Measurements from ENCODE around the gene MSRB2.

The MSRB2 gene

DNA sequence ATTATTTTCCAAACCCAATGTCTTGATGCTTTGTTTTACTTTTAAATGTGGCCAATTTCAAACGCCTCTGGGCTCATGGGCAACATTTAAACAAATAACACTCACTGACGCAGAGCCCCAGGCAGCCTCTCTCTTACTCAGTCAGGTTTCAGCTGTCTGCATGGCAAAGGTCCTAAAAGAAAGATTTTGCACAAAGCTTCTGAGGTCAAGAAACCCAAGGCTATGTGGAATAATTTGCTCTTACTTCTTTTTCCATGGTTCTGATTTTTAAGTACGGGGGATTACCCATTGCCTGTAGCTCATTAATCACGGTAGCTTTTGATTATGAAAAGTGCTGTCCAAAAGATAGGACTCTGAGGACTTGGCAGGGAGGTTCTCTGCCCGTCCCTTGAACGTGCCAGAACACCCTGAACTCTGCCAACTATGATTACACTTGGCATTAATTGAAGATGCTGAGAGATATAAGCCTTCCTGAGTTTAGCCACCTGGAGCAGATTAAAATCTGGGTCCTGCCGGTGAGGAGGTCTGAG lies 14.1 kb upstream of the MSRB2 start:
- DNase-seq (ENCODE audit: extremely low read depth, low read depth) = no peak
- H3K4me3 ChIP-seq (replicated peaks; ENCODE audit: low read depth, low read length) = no peak overlapping the region
- no peak for TF ChIP-seq CTCF (IDR thresholded peaks at IDR 0.05; ENCODE audit: low read depth, low read length, missing control alignments)

GRCh38 chr10:23081891-23082290 lies 13.5 kb upstream of the MSRB2 start:
- no peak overlapping the region for H3K4me3 ChIP-seq (replicated peaks; ENCODE audit: low read depth, low read length)
- peak; percentile 29 for TF ChIP-seq CTCF (IDR thresholded peaks at IDR 0.05; ENCODE audit: low read depth, low read length, missing control alignments)

GRCh38 chr10:23088609-23089008 lies 6.8 kb upstream of the MSRB2 start:
- H3K4me3 ChIP-seq (replicated peaks; ENCODE audit: low read depth, low read length) = no peak overlapping the region
- DNase-seq (ENCODE audit: extremely low read depth, low read depth) = no peak
- TF ChIP-seq CTCF (IDR thresholded peaks at IDR 0.05; ENCODE audit: low read depth, low read length, missing control alignments) = no peak

More at GRCh38 chr10:23081891-23082290, 13.5 kb upstream of the MSRB2 start:
- no peak for DNase-seq (ENCODE audit: extremely low read depth, low read depth)

GRCh38 chr10:23094786-23095403 lies 484 bp upstream of the MSRB2 start:
- peak overlapping the region; percentile 56 for H3K4me3 ChIP-seq (replicated peaks; ENCODE audit: low read depth, low read length)
- TF ChIP-seq CTCF (IDR thresholded peaks at IDR 0.05; ENCODE audit: low read depth, low read length, missing control alignments) = no peak
- no peak for DNase-seq (ENCODE audit: extremely low read depth, low read depth)

DNA sequence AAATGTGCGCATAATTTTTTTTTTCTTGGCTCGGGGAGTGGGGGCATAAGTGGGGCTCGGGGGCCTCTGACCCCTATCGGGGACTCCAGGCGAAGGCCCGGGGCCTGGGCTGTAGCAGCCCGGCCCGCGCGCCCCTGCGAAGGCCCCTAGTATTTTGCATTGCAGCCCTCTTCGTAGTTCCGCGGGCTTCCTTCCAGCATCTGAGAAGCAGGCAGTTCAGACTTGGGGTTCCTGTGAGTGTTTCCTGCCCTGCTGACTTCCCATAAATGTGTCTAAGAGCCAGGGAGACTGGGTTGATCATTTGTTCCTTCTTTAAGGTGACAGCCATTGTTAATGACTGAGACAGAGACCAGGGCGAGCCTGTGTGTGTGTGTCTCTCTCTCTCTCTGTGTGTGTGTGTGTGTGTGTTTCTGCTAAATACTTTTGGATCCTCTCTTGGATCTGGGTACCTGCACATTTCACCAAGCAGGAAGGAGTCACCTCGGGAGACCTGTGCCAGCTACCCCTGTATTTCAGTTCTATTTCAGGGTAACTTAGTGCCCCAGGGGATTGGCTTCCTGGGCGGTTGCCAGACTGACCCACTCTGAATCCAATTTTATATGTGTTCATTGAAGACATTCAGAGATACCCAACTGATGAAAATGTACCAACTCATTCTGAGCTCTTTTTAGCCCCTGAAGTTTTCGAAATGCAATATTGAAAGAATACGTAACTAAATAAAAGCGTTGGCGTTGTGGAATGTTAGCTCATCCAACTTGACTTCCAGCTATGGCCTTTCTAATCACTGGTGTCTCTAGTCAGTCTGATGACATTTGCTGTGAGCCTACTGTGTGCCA lies 805 bp downstream of the MSRB2 start:
- TF ChIP-seq CTCF (IDR thresholded peaks at IDR 0.05; ENCODE audit: low read depth, low read length, missing control alignments) = no peak
- H3K4me3 ChIP-seq (replicated peaks; ENCODE audit: low read depth, low read length) = peak overlapping the region; percentile 56
- no peak for DNase-seq (ENCODE audit: extremely low read depth, low read depth)

DNA sequence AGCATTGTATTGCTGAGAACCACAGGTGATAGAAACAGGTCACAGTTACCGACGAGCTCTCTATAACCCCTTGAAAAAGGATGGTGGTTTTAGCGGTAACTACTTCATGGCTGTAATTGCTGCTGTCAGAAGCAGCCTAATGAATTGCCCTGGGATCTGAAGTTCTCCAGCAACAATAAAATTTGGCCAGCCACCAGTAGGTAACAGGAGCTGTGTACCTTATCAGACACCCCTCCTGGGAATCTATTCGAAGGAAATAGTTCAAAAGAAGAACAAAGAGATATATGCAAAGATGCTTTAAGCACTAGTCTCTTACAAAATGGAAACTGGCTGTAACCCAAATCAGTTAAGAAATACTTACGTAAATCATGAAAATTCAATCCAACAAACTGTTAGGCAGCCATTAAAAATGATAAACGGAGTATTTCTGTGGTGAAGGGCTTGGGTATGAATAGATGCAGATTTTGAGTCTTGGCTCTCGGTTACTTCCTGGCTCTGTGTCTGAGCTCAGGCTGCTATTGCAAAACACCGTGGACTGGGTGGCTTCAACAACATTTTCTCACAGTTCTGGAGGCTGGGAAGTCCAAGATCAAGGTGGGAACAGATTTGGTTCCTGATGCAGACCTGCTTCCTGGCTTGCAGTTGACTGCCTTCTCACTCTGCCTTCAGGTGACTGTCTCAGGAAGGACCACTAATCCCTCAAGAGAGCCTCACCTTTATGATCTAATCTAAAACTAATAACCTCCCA lies 1.6 kb downstream of the MSRB2 start:
- DNase-seq (ENCODE audit: extremely low read depth, low read depth) = no peak
- no peak for TF ChIP-seq CTCF (IDR thresholded peaks at IDR 0.05; ENCODE audit: low read depth, low read length, missing control alignments)
- peak overlapping the region; percentile 56 for H3K4me3 ChIP-seq (replicated peaks; ENCODE audit: low read depth, low read length)

Measured in HFF-Myc (cell line).